Measurements from ENCODE around the gene MTMR12.
A peak's percentile ranks its signal among the peaks of the same experiment; 100 is the strongest.

Gene MTMR12

GRCh38 chr5:32274548-32275395 is 38.0 kb downstream of the MTMR12 start:
- DNase-seq: no peak

GRCh38 chr5:32273821-32274220 is 38.9 kb downstream of the MTMR12 start:
- no peak for DNase-seq

GRCh38 chr5:32272746-32273145 is 40.0 kb downstream of the MTMR12 start:
- DNase-seq: no peak

DNA sequence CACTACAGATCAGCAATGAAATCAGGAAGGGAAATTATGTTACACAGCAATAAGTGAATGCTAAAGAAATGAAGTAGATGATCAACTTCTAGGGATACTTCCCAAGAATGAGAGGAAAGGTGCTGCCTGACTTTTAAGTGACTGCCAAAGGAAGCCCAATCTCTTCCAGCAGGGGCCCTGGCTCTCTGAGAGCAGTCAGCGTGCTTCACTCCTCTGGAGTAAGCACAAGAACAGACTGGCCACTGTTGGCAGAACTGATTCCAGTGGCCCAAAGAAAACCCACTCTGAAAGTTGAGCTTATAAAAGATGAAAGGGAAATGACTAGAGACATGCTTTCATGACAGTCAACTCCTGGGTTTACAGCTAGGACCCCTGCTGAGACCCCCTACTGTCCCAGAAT is 41.8 kb downstream of the MTMR12 start:
- no peak for DNase-seq

DNA sequence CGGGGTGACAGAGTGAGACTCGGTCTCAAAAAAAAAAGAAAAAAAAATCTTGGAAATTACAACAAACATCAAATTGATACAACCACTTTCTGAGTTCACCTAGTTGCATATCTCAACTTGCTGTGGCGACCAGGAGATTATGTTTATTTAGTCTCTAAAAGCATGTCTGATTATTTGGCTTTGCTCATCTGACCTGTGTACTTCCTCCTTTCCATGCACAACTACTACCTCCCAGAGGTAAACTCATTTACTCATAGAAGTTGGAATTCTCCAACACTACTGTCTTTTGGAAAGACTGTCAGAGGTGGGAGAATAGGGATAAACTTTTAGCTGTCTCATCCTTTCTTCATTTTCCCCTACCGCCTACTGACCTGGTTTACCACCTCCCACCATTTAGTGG is 42.6 kb downstream of the MTMR12 start:
- no peak for DNase-seq

DNA sequence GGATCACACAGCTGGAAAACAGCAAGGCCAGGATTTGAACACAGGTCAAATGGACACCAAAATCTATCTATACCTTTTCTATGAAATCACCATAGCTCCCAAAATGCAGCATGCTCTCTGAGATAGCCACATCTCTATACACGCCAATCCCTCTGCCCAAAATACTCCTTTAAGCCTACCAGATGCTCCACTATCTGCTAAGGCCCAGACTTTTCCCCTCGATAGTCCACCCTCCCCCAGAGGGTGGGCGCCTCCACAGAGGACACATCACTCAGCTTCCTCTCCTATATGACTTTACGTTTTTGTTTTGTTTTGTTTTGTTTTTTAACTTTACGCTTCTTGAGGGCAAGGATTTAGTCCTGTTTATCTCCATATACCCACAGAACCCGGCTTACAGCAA is 46.8 kb downstream of the MTMR12 start:
- no peak for DNase-seq

DNA sequence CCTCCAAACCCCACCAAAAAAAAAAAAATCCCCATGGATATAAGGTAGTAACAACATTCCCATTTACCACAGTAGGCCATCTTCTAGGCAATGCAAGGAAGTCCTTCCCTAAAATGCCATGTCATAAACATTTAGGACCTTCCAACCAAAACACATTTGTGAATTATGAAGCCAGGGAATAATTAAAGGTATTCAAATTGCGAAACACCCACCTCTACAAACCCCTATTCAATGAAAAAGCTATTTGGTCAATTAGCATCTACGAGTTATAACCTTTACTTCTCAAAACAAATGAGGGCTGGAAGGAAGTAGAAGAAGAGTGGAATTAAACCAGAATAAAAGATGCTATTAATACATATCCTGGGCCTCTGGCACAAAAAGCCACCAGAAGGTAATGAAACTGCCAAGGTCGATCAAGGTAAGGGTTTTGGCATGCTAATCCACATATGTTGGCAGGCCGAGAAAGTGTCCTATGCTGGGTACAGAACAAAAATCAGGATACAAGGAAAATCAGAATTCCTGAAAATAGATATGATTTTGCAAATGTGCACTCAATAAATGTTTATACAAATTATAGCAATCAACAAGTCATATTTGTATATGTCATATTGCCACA is 47.7 kb downstream of the MTMR12 start:
- no peak for DNase-seq

GRCh38 chr5:32263684-32264083 is 49.1 kb downstream of the MTMR12 start:
- DNase-seq: no peak

GRCh38 chr5:32261198-32261597 is 51.5 kb downstream of the MTMR12 start:
- no peak for DNase-seq

GRCh38 chr5:32259033-32259432 is 53.7 kb downstream of the MTMR12 start:
- no peak for DNase-seq

GRCh38 chr5:32258424-32258823 is 54.3 kb downstream of the MTMR12 start:
- no peak for DNase-seq

- DNase-seq: no peak
Measured at GRCh38 chr5:32255540-32255900, 57.2 kb downstream of the MTMR12 start.

GRCh38 chr5:32254881-32255539 is 57.7 kb downstream of the MTMR12 start:
- no peak for DNase-seq

DNA sequence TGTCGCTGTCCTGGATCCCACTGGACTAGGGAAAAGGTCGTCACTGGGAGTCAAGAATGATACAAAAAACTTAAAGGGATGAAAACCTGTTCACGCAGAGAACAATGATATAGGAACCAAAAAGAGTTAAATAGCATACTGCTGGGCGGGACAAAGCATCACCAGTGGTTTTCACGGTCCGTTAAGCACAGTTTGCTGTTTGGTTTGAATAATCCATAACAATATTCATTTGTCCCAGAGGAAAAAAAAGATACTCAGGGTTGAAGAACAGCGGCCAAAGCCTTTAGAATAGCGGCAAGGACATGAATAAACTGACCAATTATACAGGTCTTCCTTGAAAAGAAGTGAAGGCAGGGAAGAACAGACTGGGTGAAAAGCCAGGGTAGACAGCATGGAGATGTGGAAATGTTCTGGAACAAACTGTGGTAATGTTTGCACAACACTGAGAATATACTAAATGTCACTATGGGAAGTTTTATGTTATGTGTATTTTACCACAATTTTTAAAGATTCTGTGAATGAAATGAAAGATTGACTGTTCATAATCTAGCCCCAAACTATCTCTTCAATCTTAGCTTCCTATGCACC is 60.8 kb downstream of the MTMR12 start:
- no peak for DNase-seq

- DNase-seq: no peak
Measured at GRCh38 chr5:32249668-32250067, 63.1 kb downstream of the MTMR12 start.

- DNase-seq: no peak
Measured at GRCh38 chr5:32245742-32246141, 67.0 kb downstream of the MTMR12 start.

GRCh38 chr5:32244017-32244416 is 68.7 kb downstream of the MTMR12 start:
- DNase-seq: no peak

DNA sequence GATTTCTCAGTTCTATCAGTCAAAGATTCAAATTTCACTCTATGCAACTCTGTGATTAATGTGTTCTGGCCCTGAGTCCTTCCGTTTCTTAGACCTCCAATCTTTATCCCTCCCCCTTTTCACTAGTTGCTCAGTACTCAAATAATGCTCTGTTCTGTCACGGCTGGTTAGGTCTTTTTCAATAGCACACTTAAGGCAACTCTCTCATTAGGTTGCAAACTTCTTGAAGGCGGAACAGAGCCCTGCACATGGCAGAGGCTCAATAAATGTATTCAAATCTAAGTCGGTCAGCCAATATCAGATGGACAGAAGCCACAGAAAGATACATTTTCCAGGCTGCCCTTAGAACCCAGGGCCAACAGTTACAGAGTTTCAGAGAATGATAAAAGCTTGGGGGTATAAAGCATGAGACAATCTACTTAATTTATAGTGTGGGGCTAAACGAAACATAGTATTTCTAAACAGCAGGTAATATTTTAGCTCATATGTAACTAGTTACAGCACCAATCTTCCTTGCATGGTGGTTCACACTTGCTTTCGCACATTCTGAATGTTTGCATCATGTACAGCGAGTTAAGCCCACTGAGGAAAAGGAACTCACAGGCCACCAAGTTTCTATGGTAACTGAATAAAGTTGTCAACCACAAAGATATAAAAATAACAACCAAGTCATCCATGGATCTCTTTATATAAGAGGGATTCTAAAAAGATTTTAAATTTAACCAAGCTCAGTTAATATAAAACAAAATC is 71.5 kb downstream of the MTMR12 start:
- DNase-seq: peak; percentile 47

GRCh38 chr5:32239385-32239784 is 73.4 kb downstream of the MTMR12 start:
- no peak for DNase-seq

GRCh38 chr5:32233696-32234447 is 78.9 kb downstream of the MTMR12 start:
- peak; percentile 31 for DNase-seq

- no peak for DNase-seq
Measured at GRCh38 chr5:32233220-32233695, 79.5 kb downstream of the MTMR12 start.
